WTC11 (cell line): ENCODE data around the gene TRABD. TPM values are rescaled to one million over a fixed set of nuclear protein-coding genes. Genes with fewer than 3 reads are reported as not detected.

Experiments used
- ATAC-seq: fragments of 200-7000 bp; cut with Tn5 transposase; 2 replicates; pipeline ENCODE4 v1.10.0; 2021; ENCODE audit warnings: mild to moderate bottlenecking, moderate library complexity
- CTCF ChIA-PET: fragments of 300-600 bp; sonication (Branson Sonifier 250); formaldehyde crosslinking; loops from one replicate; lab custom pipeline; 2021; ENCODE audit warnings: antibody characterized with exemption; lab: Charles Lee
- POLR2A ChIA-PET: fragments of 350-600 bp; sonication (Branson Sonifier 250); formaldehyde crosslinking; loops from one replicate; lab custom pipeline; 2021; ENCODE audit warnings: antibody characterized with exemption; lab: Charles Lee
- DNase-seq: peaks from one replicate; pipeline ENCODE4 v3.0.0; 2021; ENCODE audit warnings: low spot score
- H3K27ac Mint-ChIP-seq: 2 replicates; pipeline ENCODE4 v1.8.0; 2021; ENCODE audit warnings: mixed read lengths
- H3K27me3 Mint-ChIP-seq: 2 replicates; pipeline ENCODE4 v1.8.0; 2021; ENCODE audit warnings: low read depth, mild to moderate bottlenecking, moderate library complexity, mixed read lengths
- H3K36me3 Mint-ChIP-seq: 2 replicates; pipeline ENCODE4 v1.8.0; 2021; ENCODE audit warnings: mixed read lengths
- H3K4me1 Mint-ChIP-seq: 2 replicates; pipeline ENCODE4 v1.8.0; 2022; ENCODE audit warnings: mixed read lengths
- H3K4me3 Mint-ChIP-seq: 2 replicates; pipeline ENCODE4 v1.8.0; 2021; ENCODE audit warnings: mild to moderate bottlenecking, moderate library complexity, mixed read lengths
- H3K9me3 Mint-ChIP-seq: 2 replicates; pipeline ENCODE4 v1.8.0; 2021; ENCODE audit warnings: mixed read lengths
- ARID4B ChIP-seq: sonication (generic); formaldehyde crosslinking; IDR thresholded peaks from 2 replicates; pipeline ENCODE4 v1.8.0; 2023; ENCODE audit warnings: missing genetic modification reagents, mild to moderate bottlenecking, borderline replicate concordance
- ATF1 ChIP-seq: sonication (generic); formaldehyde crosslinking; IDR thresholded peaks from 2 replicates; pipeline ENCODE4 v1.8.1; 2023; ENCODE audit warnings: mild to moderate bottlenecking, moderate library complexity, missing genetic modification reagents
- ELF4 ChIP-seq: sonication (generic); formaldehyde crosslinking; IDR thresholded peaks from 2 replicates; pipeline ENCODE4 v1.8.1; 2022; ENCODE audit warnings: low read depth, mild to moderate bottlenecking, moderate library complexity, missing genetic modification reagents
- FOXK1 ChIP-seq: sonication (generic); formaldehyde crosslinking; IDR thresholded peaks from 2 replicates; pipeline ENCODE4 v1.8.0; 2022; ENCODE audit warnings: mild to moderate bottlenecking, moderate library complexity, missing genetic modification reagents
- IRF2 ChIP-seq: sonication (generic); formaldehyde crosslinking; IDR thresholded peaks from 2 replicates; pipeline ENCODE4 v1.8.0; 2022; ENCODE audit warnings: low read depth, missing genetic modification reagents, borderline replicate concordance
- MXD4 ChIP-seq: fragments of 250-450 bp; sonication (Bioruptor Pico); IDR thresholded peaks from 2 replicates; pipeline ENCODE4 v1.8.0; 2021; ENCODE audit warnings: mild to moderate bottlenecking, moderate library complexity, borderline replicate concordance
- PREB ChIP-seq: sonication (generic); formaldehyde crosslinking; IDR thresholded peaks from 2 replicates; pipeline ENCODE4 v1.8.1; 2022; ENCODE audit warnings: mild to moderate bottlenecking, missing genetic modification reagents, moderate library complexity, borderline replicate concordance
- RELA ChIP-seq: sonication (generic); formaldehyde crosslinking; IDR thresholded peaks from 2 replicates; pipeline ENCODE4 v1.8.1; 2022; ENCODE audit warnings: missing genetic modification reagents, mild to moderate bottlenecking, borderline replicate concordance
- RORB ChIP-seq: fragments of 250-450 bp; sonication (Bioruptor Pico); IDR thresholded peaks from 2 replicates; pipeline ENCODE4 v1.9.0; 2021; ENCODE audit warnings: mild to moderate bottlenecking
- SOX15 ChIP-seq: fragments of 250-450 bp; sonication (Bioruptor Pico); IDR thresholded peaks from 2 replicates; pipeline ENCODE4 v1.9.0; 2021; ENCODE audit warnings: mild to moderate bottlenecking
- SP1 ChIP-seq: sonication (generic); formaldehyde crosslinking; conservative IDR thresholded peaks from 2 replicates; pipeline ENCODE4 v1.8.1; 2022; ENCODE audit warnings: missing genetic modification reagents
- TCF7 ChIP-seq: sonication (generic); formaldehyde crosslinking; IDR thresholded peaks from 2 replicates; pipeline ENCODE4 v1.8.0; 2022; ENCODE audit warnings: mild to moderate bottlenecking, low read depth, missing genetic modification reagents, moderate library complexity
- TP53 ChIP-seq: sonication (generic); formaldehyde crosslinking; IDR thresholded peaks from 2 replicates; pipeline ENCODE4 v1.8.1; 2023; ENCODE audit warnings: mild to moderate bottlenecking, missing genetic modification reagents
- ZNF263 ChIP-seq: sonication (generic); formaldehyde crosslinking; IDR thresholded peaks from 2 replicates; pipeline ENCODE4 v1.8.1; 2022; ENCODE audit warnings: low read depth, mild to moderate bottlenecking, moderate library complexity, missing genetic modification reagents
- ZNF396 ChIP-seq: fragments of 250-450 bp; sonication (Bioruptor Pico); IDR thresholded peaks from 2 replicates; pipeline ENCODE4 v1.8.0; 2021; ENCODE audit warnings: mild to moderate bottlenecking, moderate library complexity, borderline replicate concordance
- ZNF416 ChIP-seq: fragments of 250-450 bp; sonication (Bioruptor Pico); IDR thresholded peaks from 2 replicates; pipeline ENCODE4 v1.9.0; 2021; ENCODE audit warnings: mild to moderate bottlenecking, inconsistent platforms
- ZNF512 ChIP-seq: sonication (generic); formaldehyde crosslinking; IDR thresholded peaks from 2 replicates; pipeline ENCODE4 v1.8.1; 2022; ENCODE audit warnings: missing genetic modification reagents, borderline replicate concordance
- ZNF671 ChIP-seq: fragments of 250-450 bp; sonication (Bioruptor Pico); IDR thresholded peaks from 2 replicates; pipeline ENCODE4 v1.8.0; 2021; ENCODE audit warnings: mild to moderate bottlenecking
- ZSCAN18 ChIP-seq: fragments of 250-450 bp; sonication (Bioruptor Pico); IDR thresholded peaks from 2 replicates; pipeline ENCODE4 v2.1.2; 2022; ENCODE audit warnings: mild to moderate bottlenecking, moderate library complexity
- total RNA-seq: library from RNA; stranded (reverse); gene quantifications from 3 replicates; pipeline ENCODE4 v1.2.3, GENCODE V29; 2021
- TF ChIP-seq, protein P1 (sequence below): sonication (generic); formaldehyde crosslinking; conservative IDR thresholded peaks from 2 replicates; pipeline ENCODE4 v1.8.1; 2022; ENCODE audit warnings: mild to moderate bottlenecking, missing genetic modification reagents
- TF ChIP-seq, protein P2 (sequence below): sonication (generic); formaldehyde crosslinking; conservative IDR thresholded peaks from 2 replicates; pipeline ENCODE4 v1.8.1; 2023; ENCODE audit warnings: mild to moderate bottlenecking, low read depth, missing genetic modification reagents, moderate library complexity
- TF ChIP-seq, protein P3 (sequence below): sonication (generic); formaldehyde crosslinking; IDR thresholded peaks from 2 replicates; pipeline ENCODE4 v1.8.0; 2022; ENCODE audit warnings: mild to moderate bottlenecking, missing genetic modification reagents

TRABD gene
- total RNA-seq, 1 experiment from 2014 or later, result 90.4 TPM

GRCh38 chr22:50229370-50229769 lies 43.7 kb downstream of the TRABD start (continued):
- TF ChIP-seq PREB (no peak), SP1 (CRISPR knock-in tag) (no peak), RORB (CRISPR knock-in tag) (no peak), TCF7 (CRISPR knock-in tag) (no peak), ARID4B (CRISPR knock-in tag) (no peak), ATF1 (CRISPR knock-in tag) (no peak)
- TF ChIP-seq, protein P1, sequence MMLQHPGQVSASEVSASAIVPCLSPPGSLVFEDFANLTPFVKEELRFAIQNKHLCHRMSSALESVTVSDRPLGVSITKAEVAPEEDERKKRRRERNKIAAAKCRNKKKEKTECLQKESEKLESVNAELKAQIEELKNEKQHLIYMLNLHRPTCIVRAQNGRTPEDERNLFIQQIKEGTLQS (CRISPR knock-in tag), result no peak
- TF ChIP-seq, protein P2, sequence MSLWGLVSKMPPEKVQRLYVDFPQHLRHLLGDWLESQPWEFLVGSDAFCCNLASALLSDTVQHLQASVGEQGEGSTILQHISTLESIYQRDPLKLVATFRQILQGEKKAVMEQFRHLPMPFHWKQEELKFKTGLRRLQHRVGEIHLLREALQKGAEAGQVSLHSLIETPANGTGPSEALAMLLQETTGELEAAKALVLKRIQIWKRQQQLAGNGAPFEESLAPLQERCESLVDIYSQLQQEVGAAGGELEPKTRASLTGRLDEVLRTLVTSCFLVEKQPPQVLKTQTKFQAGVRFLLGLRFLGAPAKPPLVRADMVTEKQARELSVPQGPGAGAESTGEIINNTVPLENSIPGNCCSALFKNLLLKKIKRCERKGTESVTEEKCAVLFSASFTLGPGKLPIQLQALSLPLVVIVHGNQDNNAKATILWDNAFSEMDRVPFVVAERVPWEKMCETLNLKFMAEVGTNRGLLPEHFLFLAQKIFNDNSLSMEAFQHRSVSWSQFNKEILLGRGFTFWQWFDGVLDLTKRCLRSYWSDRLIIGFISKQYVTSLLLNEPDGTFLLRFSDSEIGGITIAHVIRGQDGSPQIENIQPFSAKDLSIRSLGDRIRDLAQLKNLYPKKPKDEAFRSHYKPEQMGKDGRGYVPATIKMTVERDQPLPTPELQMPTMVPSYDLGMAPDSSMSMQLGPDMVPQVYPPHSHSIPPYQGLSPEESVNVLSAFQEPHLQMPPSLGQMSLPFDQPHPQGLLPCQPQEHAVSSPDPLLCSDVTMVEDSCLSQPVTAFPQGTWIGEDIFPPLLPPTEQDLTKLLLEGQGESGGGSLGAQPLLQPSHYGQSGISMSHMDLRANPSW (CRISPR knock-in tag), result no peak

DNA sequence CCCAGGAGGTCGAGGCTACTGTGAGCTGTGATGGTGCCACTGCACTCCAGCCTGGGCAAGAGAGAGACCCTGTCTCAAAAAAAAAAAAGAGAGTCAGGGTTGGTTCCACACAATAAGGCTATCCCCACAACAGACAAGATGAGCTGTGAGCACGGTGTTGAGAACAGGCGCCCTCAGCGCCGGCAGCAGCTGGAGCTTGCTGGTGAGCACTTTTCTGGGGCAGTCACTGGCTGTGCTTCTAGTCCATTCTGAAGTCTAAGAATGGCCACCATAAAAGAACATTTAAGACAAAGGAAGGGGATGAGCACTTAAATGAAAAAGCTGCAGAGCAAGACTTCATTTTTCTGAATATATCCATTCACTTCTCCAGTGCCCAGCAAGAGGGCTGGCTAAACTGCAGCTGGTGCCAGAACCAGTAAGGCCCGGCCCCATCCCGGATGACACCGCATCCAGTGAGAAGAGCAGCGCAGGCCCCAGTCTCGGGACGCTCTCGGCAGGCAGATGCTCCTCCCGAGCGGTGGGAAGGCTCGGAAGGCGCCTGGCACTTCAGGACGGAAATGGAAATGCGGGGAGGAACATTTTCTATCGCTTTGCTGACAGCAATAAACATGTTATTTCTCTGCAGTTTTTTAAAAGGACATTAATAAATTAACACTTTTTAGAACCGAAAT lies 46.9 kb downstream of the TRABD start:
- Mint-ChIP-seq H3K9me3 (peaks cover 11% of the 10 kb centered on the region), H3K27ac (no peak overlapping the region), H3K4me3 (no peak overlapping the region), H3K27me3 (no peaks in the 10 kb centered on the region), H3K36me3 (peaks cover 12% of the 10 kb centered on the region), H3K4me1 (no peaks in the 10 kb centered on the region; the same call in 1 of the 2 replicates)
- ChIA-PET CTCF (interaction anchor here (0.9 to 1.2 kb wide), 2 partner anchors 8 to 265 kb away, joined by 3 to 6 read pairs; no protein-coding TSS in a partner anchor), POLR2A (no interaction called here)
- ATAC-seq (no peak), DNase-seq (no peak)
- TF ChIP-seq FOXK1 (CRISPR knock-in tag), result no peak
- no peak for TF ChIP-seq ZNF396
- TF ChIP-seq RORB (CRISPR knock-in tag), result no peak
- no peak for TF ChIP-seq ZSCAN18 (CRISPR knock-in tag)
- no peak for TF ChIP-seq ZNF263 (CRISPR knock-in tag)
- no peak for TF ChIP-seq TP53 (CRISPR knock-in tag)
- TF ChIP-seq ZNF512 (CRISPR knock-in tag), result no peak
- TF ChIP-seq ZNF416, result no peak
- TF ChIP-seq MXD4 (CRISPR knock-in tag), result no peak
- TF ChIP-seq RELA (CRISPR knock-in tag), result no peak
- TF ChIP-seq ZNF671 (CRISPR knock-in tag), result no peak
- TF ChIP-seq ELF4 (CRISPR knock-in tag), result no peak
- TF ChIP-seq IRF2, result no peak
- TF ChIP-seq, protein P3, sequence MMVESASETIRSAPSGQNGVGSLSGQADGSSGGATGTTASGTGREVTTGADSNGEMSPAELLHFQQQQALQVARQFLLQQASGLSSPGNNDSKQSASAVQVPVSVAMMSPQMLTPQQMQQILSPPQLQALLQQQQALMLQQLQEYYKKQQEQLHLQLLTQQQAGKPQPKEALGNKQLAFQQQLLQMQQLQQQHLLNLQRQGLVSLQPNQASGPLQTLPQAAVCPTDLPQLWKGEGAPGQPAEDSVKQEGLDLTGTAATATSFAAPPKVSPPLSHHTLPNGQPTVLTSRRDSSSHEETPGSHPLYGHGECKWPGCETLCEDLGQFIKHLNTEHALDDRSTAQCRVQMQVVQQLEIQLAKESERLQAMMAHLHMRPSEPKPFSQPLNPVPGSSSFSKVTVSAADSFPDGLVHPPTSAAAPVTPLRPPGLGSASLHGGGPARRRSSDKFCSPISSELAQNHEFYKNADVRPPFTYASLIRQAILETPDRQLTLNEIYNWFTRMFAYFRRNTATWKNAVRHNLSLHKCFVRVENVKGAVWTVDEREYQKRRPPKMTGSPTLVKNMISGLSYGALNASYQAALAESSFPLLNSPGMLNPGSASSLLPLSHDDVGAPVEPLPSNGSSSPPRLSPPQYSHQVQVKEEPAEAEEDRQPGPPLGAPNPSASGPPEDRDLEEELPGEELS (CRISPR knock-in tag), result no peak
- TF ChIP-seq SOX15, result no peak
- TF ChIP-seq, protein P1 (CRISPR knock-in tag), result no peak
